DND-41 (cell line): ENCODE data around the gene NELL2.

Experiments used
- EZH2 ChIP-seq: IDR thresholded peaks from 3 replicates; pipeline ENCODE4 v1.6.1; 2012; ENCODE audit warnings: borderline replicate concordance, low read depth, mild to moderate bottlenecking, moderate library complexity, low read length, inconsistent platforms; ENCODE audit not compliant: severe bottlenecking
- TF ChIP-seq, protein P1 (sequence below): IDR thresholded peaks from 2 replicates; pipeline ENCODE4 v1.5.1; 2012; ENCODE audit warnings: borderline replicate concordance, low read length, moderate library complexity, mild to moderate bottlenecking; ENCODE audit not compliant: poor library complexity, severe bottlenecking; ENCODE audit errors: extremely low read depth

DNA sequence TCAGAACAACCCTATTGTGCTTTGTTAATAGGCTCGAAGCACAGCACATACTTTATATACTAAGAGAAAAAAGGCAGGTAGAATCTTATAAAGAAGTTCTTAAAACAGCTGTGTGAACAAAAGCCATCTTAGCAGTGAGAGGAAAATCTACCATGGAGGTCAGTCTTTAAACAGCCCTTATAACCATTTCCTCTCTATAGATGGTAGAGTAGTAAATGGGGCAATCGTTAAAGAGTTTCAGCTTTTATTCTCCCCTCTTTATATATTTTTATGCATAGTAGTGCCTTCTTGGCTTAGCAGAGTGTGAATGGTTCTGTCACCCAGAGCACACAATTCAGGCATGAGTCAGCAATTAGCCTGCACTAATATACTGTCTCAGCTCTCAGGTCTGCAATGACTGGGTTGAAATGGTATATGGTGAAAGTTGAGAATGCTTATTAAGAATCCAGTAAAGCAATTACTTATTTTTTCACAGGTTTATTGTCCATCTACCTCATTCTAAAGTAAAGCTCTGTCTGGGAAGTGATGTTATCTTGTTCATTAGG is 305.0 kb downstream of the NELL2 start:
- TF ChIP-seq EZH2 = no peak
- TF ChIP-seq, protein P1, sequence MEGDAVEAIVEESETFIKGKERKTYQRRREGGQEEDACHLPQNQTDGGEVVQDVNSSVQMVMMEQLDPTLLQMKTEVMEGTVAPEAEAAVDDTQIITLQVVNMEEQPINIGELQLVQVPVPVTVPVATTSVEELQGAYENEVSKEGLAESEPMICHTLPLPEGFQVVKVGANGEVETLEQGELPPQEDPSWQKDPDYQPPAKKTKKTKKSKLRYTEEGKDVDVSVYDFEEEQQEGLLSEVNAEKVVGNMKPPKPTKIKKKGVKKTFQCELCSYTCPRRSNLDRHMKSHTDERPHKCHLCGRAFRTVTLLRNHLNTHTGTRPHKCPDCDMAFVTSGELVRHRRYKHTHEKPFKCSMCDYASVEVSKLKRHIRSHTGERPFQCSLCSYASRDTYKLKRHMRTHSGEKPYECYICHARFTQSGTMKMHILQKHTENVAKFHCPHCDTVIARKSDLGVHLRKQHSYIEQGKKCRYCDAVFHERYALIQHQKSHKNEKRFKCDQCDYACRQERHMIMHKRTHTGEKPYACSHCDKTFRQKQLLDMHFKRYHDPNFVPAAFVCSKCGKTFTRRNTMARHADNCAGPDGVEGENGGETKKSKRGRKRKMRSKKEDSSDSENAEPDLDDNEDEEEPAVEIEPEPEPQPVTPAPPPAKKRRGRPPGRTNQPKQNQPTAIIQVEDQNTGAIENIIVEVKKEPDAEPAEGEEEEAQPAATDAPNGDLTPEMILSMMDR = no peak
